IMR-90 (cell line): ENCODE data around the gene PRAMEF6. TPM values are rescaled to one million over a fixed set of nuclear protein-coding genes. Genes with fewer than 3 reads are reported as not detected.
"Not testable (repeated sequence)": the region's sequence is repeated elsewhere in the genome, so short reads cannot be mapped to it uniquely, and the experiment has no call there.

ENCODE experiments used
- ATAC-seq: fragments of 200-7000 bp; cut with Tn5 transposase; 2 replicates; pipeline ENCODE4 v1.9.1; 2020; ENCODE audit warnings: low read depth, mild to moderate bottlenecking, moderate library complexity
- BruUV-seq: library from RNA; stranded (reverse); fragments of 400-500 nt; replicated peaks from 2 replicates; lab custom pipeline; 2021; lab: Mats Ljungman, UMichigan
- CTCF ChIA-PET: fragments of 300-600 bp; formaldehyde crosslinking; extraction: SDS; loops from one replicate; lab custom pipeline; 2021; ENCODE audit warnings: antibody characterized with exemption; lab: Yijun Ruan, JAX
- POLR2A ChIA-PET: fragments of 300-600 bp; sonication (Branson Sonifier 250); formaldehyde crosslinking; loops from one replicate; lab custom pipeline; 2022; ENCODE audit warnings: antibody characterized with exemption; ENCODE audit not compliant: unreplicated experiment; lab: Charles Lee
- DNase-seq: peaks from one replicate; pipeline ENCODE4 v3.0.0; 2013
- H2AFZ ChIP-seq: replicated peaks from 2 replicates; pipeline ENCODE3; 2013; ENCODE audit warnings: low read length, mild to moderate bottlenecking; ENCODE audit not compliant: poor library complexity
- H2AK5ac ChIP-seq: 2 replicates; pipeline ENCODE4 v1.6.1; 2013; ENCODE audit warnings: low read depth, low read length, inconsistent platforms
- H2AK9ac ChIP-seq: replicated peaks from 2 replicates; pipeline ENCODE3; 2013; ENCODE audit warnings: mild to moderate bottlenecking, low read depth, low read length, moderate library complexity; ENCODE audit not compliant: poor library complexity
- H2BK120ac ChIP-seq: 2 replicates; pipeline ENCODE4 v1.6.1; 2013; ENCODE audit warnings: low read depth, low read length, inconsistent platforms
- H2BK15ac ChIP-seq: 3 replicates; pipeline ENCODE4 v1.6.1; 2013; ENCODE audit warnings: low read depth, low read length, inconsistent platforms
- H2BK20ac ChIP-seq: 2 replicates; pipeline ENCODE4 v1.6.1; 2013; ENCODE audit warnings: low read depth, mild to moderate bottlenecking, inconsistent platforms, low read length, moderate library complexity
- H2BK5ac ChIP-seq: 2 replicates; pipeline ENCODE4 v1.6.1; 2013; ENCODE audit warnings: mild to moderate bottlenecking, low read depth, low read length, inconsistent platforms; ENCODE audit not compliant: poor library complexity, severe bottlenecking
- H3K14ac ChIP-seq: replicated peaks from 2 replicates; pipeline ENCODE4 v1.6.1; 2013; ENCODE audit warnings: low read depth, low read length, inconsistent platforms
- H3K18ac ChIP-seq: 2 replicates; pipeline ENCODE4 v1.6.1; 2013; ENCODE audit warnings: low read depth, low read length, control low read depth
- H3K23ac ChIP-seq: 2 replicates; pipeline ENCODE4 v1.6.1; 2013; ENCODE audit warnings: low read depth, low read length, inconsistent platforms
- H3K27ac ChIP-seq: 2 replicates; pipeline ENCODE4 v1.5.1; 2013; ENCODE audit warnings: mild to moderate bottlenecking, control low read depth, low read length; ENCODE audit not compliant: insufficient read depth
- H3K27me3 ChIP-seq: 2 replicates; pipeline ENCODE4 v1.6.1; 2013; ENCODE audit warnings: low read length; ENCODE audit not compliant: control insufficient read depth, insufficient read depth
- H3K36me3 ChIP-seq: 2 replicates; pipeline ENCODE4 v1.6.1; 2013; ENCODE audit warnings: low read length, mixed read lengths; ENCODE audit not compliant: control insufficient read depth, insufficient read depth
- H3K4ac ChIP-seq: 2 replicates; pipeline ENCODE4 v1.6.1; 2013; ENCODE audit warnings: low read depth, low read length, inconsistent platforms
- H3K4me1 ChIP-seq: 2 replicates; pipeline ENCODE4 v1.6.1; 2013; ENCODE audit warnings: low read length, mixed read lengths; ENCODE audit not compliant: control insufficient read depth, insufficient read depth
- H3K4me2 ChIP-seq: 2 replicates; pipeline ENCODE4 v1.6.1; 2013; ENCODE audit warnings: low read depth, mild to moderate bottlenecking, control low read depth, low read length, moderate library complexity
- H3K4me3 ChIP-seq: 2 replicates; pipeline ENCODE4 v1.5.1; 2013; ENCODE audit warnings: low read depth, mild to moderate bottlenecking, control low read depth, low read length, moderate library complexity; ENCODE audit not compliant: insufficient read depth
- H3K56ac ChIP-seq: 2 replicates; pipeline ENCODE4 v1.6.1; 2013; ENCODE audit warnings: low read length, inconsistent platforms; ENCODE audit not compliant: insufficient read depth; ENCODE audit errors: extremely low read depth
- H3K79me1 ChIP-seq, 2 experiments: 2 replicates each; pipeline ENCODE4 v1.6.1; 2013; ENCODE audit warnings: low read length in 2 of 2, inconsistent platforms in 1 of 2, low read depth in 1 of 2
- H3K9ac ChIP-seq: 2 replicates; pipeline ENCODE4 v1.6.1; 2013; ENCODE audit warnings: low read depth, low read length, control low read depth
- H3K9me1 ChIP-seq: 2 replicates; pipeline ENCODE4 v1.6.1; 2013; ENCODE audit warnings: low read length, inconsistent platforms; ENCODE audit not compliant: insufficient read depth
- H3K9me3 ChIP-seq: 2 replicates; pipeline ENCODE4 v1.6.1; 2013; ENCODE audit warnings: low read length; ENCODE audit not compliant: control insufficient read depth, insufficient read depth
- H4K20me1 ChIP-seq: 2 replicates; pipeline ENCODE4 v1.6.1; 2013; ENCODE audit warnings: low read length, inconsistent platforms; ENCODE audit not compliant: insufficient read depth
- H4K5ac ChIP-seq: 2 replicates; pipeline ENCODE4 v1.6.1; 2013; ENCODE audit warnings: mild to moderate bottlenecking, low read depth, low read length, control low read depth
- H4K8ac ChIP-seq, 2 experiments: 2 replicates each; pipeline ENCODE4 v1.6.1; 2013; ENCODE audit warnings: low read depth in 2 of 2, low read length in 2 of 2, control low read depth in 1 of 2, inconsistent platforms in 1 of 2
- H4K91ac ChIP-seq: 2 replicates; pipeline ENCODE4 v1.6.1; 2013; ENCODE audit warnings: low read depth, low read length, inconsistent platforms; ENCODE audit not compliant: insufficient read depth
- WGBS, 2 experiments: methylation state at CpG; one replicate each; pipeline versions ENCODE4 v1.1.5 to v1.1.7; 2013; ENCODE audit warnings: missing lambda C conversion rate in 2 of 2; ENCODE audit not compliant: insufficient read length in 1 of 2; ENCODE audit errors: extremely low coverage in 2 of 2; 5-methylcytosine and 5-hydroxymethylcytosine counted together
- dilution Hi-C: fragments of 300-500 bp; cut with HindIII; formaldehyde crosslinking; loops from one replicate; pipeline ENCODE4 v1.14.3; 2018; ENCODE audit warnings: low sequenced_read_pairs; ENCODE audit not compliant: unreplicated experiment
- in situ Hi-C: fragments of 300-500 bp; cut with MboI; formaldehyde crosslinking; loops from 3 replicates; pipeline ENCODE4 v1.14.3; 2019; ENCODE audit warnings: low sequenced_read_pairs, inconsistent platforms, mixed read lengths
- intact Hi-C: fragments of 100-400 bp; cut with micrococcal nuclease; formaldehyde crosslinking; loops from 2 replicates; pipeline ENCODE4 v1.10.0; 2022
- microRNA-seq, 2 experiments: library from miRNA; stranded (forward) in 1 of 2; unstranded in 1 of 2; fragments of 10-50 nt in 1 of 2; fragments of <30 nt in 1 of 2; gene quantifications in 1 of 2; microRNA quantifications in 1 of 2; one replicate each; pipeline versions ENCODE3 to v1.1.0; 2013 to 2020; ENCODE audit not compliant: insufficient read depth in 1 of 2, insufficient read length in 1 of 2, unreplicated experiment in 1 of 2
- polyA plus RNA-seq, 3 experiments: library from polyadenylated mRNA; depleted of rRNA; stranded (reverse); fragments of >200 nt; gene quantifications; 2 replicates each; pipeline ENCODE4 v1.2.3, GENCODE V29; 2012; ENCODE audit warnings: low replicate concordance in 1 of 3
- small RNA-seq, 5 experiments: library from RNA; depleted of rRNA; stranded (forward); fragments of <200 nt; gene quantifications; one replicate each; pipeline ENCODE3, GENCODE V24; 2012
- total RNA-seq: library from RNA; depleted of rRNA; stranded (reverse); fragments of >200 nt; gene quantifications from 2 replicates; pipeline ENCODE4 v1.2.3, GENCODE V29; 2012; rRNA removed

Gene PRAMEF6
- total and polyA plus RNA-seq, 2 of the 4 experiments (the other 2 are of a cell fraction): not detected

- no CpG with 5 or more reads among the region's 1 CpG for whole genome bisulfite sequencing, 2 experiments
- BruUV-seq, ATAC-seq, DNase-seq, H3K9ac ChIP-seq, dilution Hi-C loops, H4K8ac ChIP-seq, CTCF ChIA-PET, H3K27ac ChIP-seq, in situ Hi-C loops, H3K18ac ChIP-seq, H2BK5ac ChIP-seq, H3K4me1 ChIP-seq, H3K14ac ChIP-seq, H3K4me2 ChIP-seq, POLR2A ChIA-PET, H4K91ac ChIP-seq, H2BK15ac ChIP-seq, H3K56ac ChIP-seq, H2AK5ac ChIP-seq, H3K27me3 ChIP-seq, H3K4me3 ChIP-seq, H2AFZ ChIP-seq, H3K79me1 ChIP-seq, H3K9me1 ChIP-seq, H4K5ac ChIP-seq, H2BK120ac ChIP-seq, H2BK20ac ChIP-seq, H4K20me1 ChIP-seq, H3K36me3 ChIP-seq, intact Hi-C loops, H3K23ac ChIP-seq, H3K4ac ChIP-seq, H3K9me3 ChIP-seq, H2AK9ac ChIP-seq: not testable (repeated sequence)
These were observed 49.2 kb downstream of the PRAMEF6 start, which contains the start of gene PRAMEF10 for GRCh38 chr1:12898170-12898569. TSS of gene PRAMEF10 (minus strand) at chr1:12898270. CDS start at chr1:12895847, 2,423 bp downstream.

Small RNAs within 50 kb of the gene (microRNA-seq; reads per million reads assigned to microRNA genes)
- not detected for gene RNU6-1072P (ENCODE audit: insufficient read depth, insufficient read length)

Small RNAs within 50 kb of the gene (small RNA-seq; reads per million reads assigned to genes)
- gene RNU6-1072P: 0 reads per million in 5 experiments

Other genes with a start within 250 kb of the PRAMEF6 start
- not detected in 2 replicates for gene AADACL3, start 231.5 kb downstream of the PRAMEF6 start, total RNA-seq
- gene AADACL3, start 231.5 kb downstream of the PRAMEF6 start, polyA plus RNA-seq (2012; rRNA removed): not detected in 2 replicates
- gene CFAP107, start 201.4 kb downstream of the PRAMEF6 start, total RNA-seq: not detected in 2 replicates
- gene CFAP107, start 201.4 kb downstream of the PRAMEF6 start, polyA plus RNA-seq (2012; rRNA removed): not detected in 2 replicates
- gene PRAMEF12, start 173.8 kb downstream of the PRAMEF6 start, total RNA-seq: not detected in 2 replicates
- gene PRAMEF12, start 173.8 kb downstream of the PRAMEF6 start, polyA plus RNA-seq (2012; rRNA removed): not detected in 2 replicates
- gene PRAMEF1, start 156.2 kb downstream of the PRAMEF6 start, total RNA-seq: not detected in 2 replicates
- not detected in 2 replicates for gene PRAMEF1, start 156.2 kb downstream of the PRAMEF6 start, polyA plus RNA-seq (2012; rRNA removed)
- gene PRAMEF11, start 116.2 kb downstream of the PRAMEF6 start, total RNA-seq: not detected in 2 replicates
- not detected in 2 replicates for gene PRAMEF11, start 116.2 kb downstream of the PRAMEF6 start, polyA plus RNA-seq (2012; rRNA removed)
- not detected in 2 replicates for gene HNRNPCL1, start 98.9 kb downstream of the PRAMEF6 start, total RNA-seq
- gene HNRNPCL1, start 98.9 kb downstream of the PRAMEF6 start, polyA plus RNA-seq (2012; rRNA removed): not detected in 2 replicates
- not detected in 2 replicates for gene PRAMEF2, start 90.5 kb downstream of the PRAMEF6 start, total RNA-seq
- gene PRAMEF2, start 90.5 kb downstream of the PRAMEF6 start, polyA plus RNA-seq (2012; rRNA removed): not detected in 2 replicates
- gene PRAMEF4, start 61.4 kb downstream of the PRAMEF6 start, total RNA-seq: not detected in 2 replicates
- not detected in 2 replicates for gene PRAMEF4, start 61.4 kb downstream of the PRAMEF6 start, polyA plus RNA-seq (2012; rRNA removed)
- gene PRAMEF10, start 49.3 kb downstream of the PRAMEF6 start, total RNA-seq: not detected in 2 replicates
- not detected in 2 replicates for gene PRAMEF10, start 49.3 kb downstream of the PRAMEF6 start, polyA plus RNA-seq (2012; rRNA removed)
- gene PRAMEF7, start 31.0 kb downstream of the PRAMEF6 start, total RNA-seq: not detected in 2 replicates
- not detected in 2 replicates for gene PRAMEF7, start 31.0 kb downstream of the PRAMEF6 start, polyA plus RNA-seq (2012; rRNA removed)
- gene PRAMEF27, start 109.0 kb upstream of the PRAMEF6 start, total RNA-seq: not detected in 2 replicates
- not detected in 2 replicates for gene PRAMEF27, start 109.0 kb upstream of the PRAMEF6 start, polyA plus RNA-seq (2012; rRNA removed)
- not detected in 2 replicates for gene HNRNPCL3, start 113.2 kb upstream of the PRAMEF6 start, total RNA-seq
- not detected in 2 replicates for gene HNRNPCL3, start 113.2 kb upstream of the PRAMEF6 start, polyA plus RNA-seq (2012; rRNA removed)
- gene PRAMEF25, start 123.2 kb upstream of the PRAMEF6 start, total RNA-seq: not detected in 2 replicates
- not detected in 2 replicates for gene PRAMEF25, start 123.2 kb upstream of the PRAMEF6 start, polyA plus RNA-seq (2012; rRNA removed)
- not detected in 2 replicates for gene HNRNPCL2, start 169.3 kb upstream of the PRAMEF6 start, total RNA-seq
- gene HNRNPCL2, start 169.3 kb upstream of the PRAMEF6 start, polyA plus RNA-seq (2012; rRNA removed): not detected in 2 replicates
- gene PRAMEF26, start 208.4 kb upstream of the PRAMEF6 start, total RNA-seq: not detected in 2 replicates
- not detected in 2 replicates for gene PRAMEF26, start 208.4 kb upstream of the PRAMEF6 start, polyA plus RNA-seq (2012; rRNA removed)
- gene HNRNPCL4, start 218.1 kb upstream of the PRAMEF6 start, total RNA-seq: not detected in 2 replicates
- not detected in 2 replicates for gene HNRNPCL4, start 218.1 kb upstream of the PRAMEF6 start, polyA plus RNA-seq (2012; rRNA removed)
- gene PRAMEF9, start 224.3 kb upstream of the PRAMEF6 start, total RNA-seq: not detected in 2 replicates
- not detected in 2 replicates for gene PRAMEF9, start 224.3 kb upstream of the PRAMEF6 start, polyA plus RNA-seq (2012; rRNA removed)